B cell (primary cell): ENCODE measurements around the gene CR1L.

Source experiments
- CTCF ChIP-seq: fragments of 200-600 bp; IDR thresholded peaks from one replicate; pipeline ENCODE4 v1.8.0; 2022; ENCODE audit warnings: antibody characterized with exemption, mild to moderate bottlenecking
- EZH2 ChIP-seq: IDR thresholded peaks from 2 replicates; pipeline ENCODE4 v1.6.1; 2012; ENCODE audit warnings: borderline replicate concordance, low read depth, mild to moderate bottlenecking, moderate library complexity, low read length; ENCODE audit not compliant: insufficient read depth, poor library complexity, severe bottlenecking

DNA sequence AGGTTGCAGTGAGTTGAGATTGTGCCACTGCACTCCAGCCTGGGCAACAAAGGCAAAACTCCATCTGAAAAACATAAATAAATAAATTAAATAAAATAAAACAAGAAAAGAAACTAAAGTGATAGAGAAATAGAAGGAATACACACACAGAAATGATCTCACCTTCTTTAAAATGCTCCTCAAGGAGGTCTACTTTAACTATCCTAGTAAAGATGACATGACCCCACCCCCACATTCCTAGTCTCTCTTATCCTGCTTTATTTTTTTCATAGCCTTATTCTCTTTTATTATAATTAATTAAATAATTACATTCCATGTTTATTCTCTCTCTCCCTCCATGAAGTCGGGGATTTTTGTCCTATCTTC, 18.0 kb upstream of the CR1L start:
- TF ChIP-seq CTCF (no peak), EZH2 (no peak)
